GM23338 (cell line): ENCODE data around the gene DHX58. TPM values are rescaled to one million over a fixed set of nuclear protein-coding genes. Genes with fewer than 3 reads are reported as not detected.

Experiments used
- ATAC-seq: fragments of 200-7000 bp; cut with Tn5 transposase; 3 replicates; pipeline ENCODE4 v1.9.1; 2020
- DNase-seq: peaks from one replicate; pipeline ENCODE4 v3.0.0-alpha.2; 2015; ENCODE audit warnings: low spot score
- H2AFZ ChIP-seq: fragments of 200-600 bp; sonication (generic); 2 replicates; pipeline ENCODE4 v1.8.0; 2016; ENCODE audit warnings: antibody characterized with exemption, mild to moderate bottlenecking, moderate library complexity
- H3F3A ChIP-seq: fragments of 200-600 bp; sonication (generic); replicated peaks from 2 replicates; pipeline ENCODE4 v1.8.0; 2017; ENCODE audit warnings: antibody characterized with exemption, mixed run types, low read depth
- H3K27ac ChIP-seq: fragments of 200-600 bp; sonication (generic); 2 replicates; pipeline ENCODE4 v1.6.1; 2016; ENCODE audit warnings: low read depth
- H3K27me3 ChIP-seq: fragments of 200-600 bp; sonication (generic); 2 replicates; pipeline ENCODE4 v1.8.0; 2016; ENCODE audit warnings: mild to moderate bottlenecking, mixed run types, moderate library complexity; ENCODE audit not compliant: insufficient read depth
- H3K36me3 ChIP-seq: fragments of 200-600 bp; sonication (generic); 2 replicates; pipeline ENCODE4 v1.8.0; 2016; ENCODE audit warnings: mild to moderate bottlenecking; ENCODE audit not compliant: insufficient read depth
- H3K4me1 ChIP-seq: fragments of 200-600 bp; sonication (generic); 2 replicates; pipeline ENCODE4 v1.8.0; 2016; ENCODE audit warnings: mild to moderate bottlenecking, moderate library complexity; ENCODE audit not compliant: insufficient read depth
- H3K4me2 ChIP-seq: fragments of 200-600 bp; sonication (generic); 2 replicates; pipeline ENCODE4 v1.7.1; 2017; ENCODE audit warnings: mixed run types
- H3K4me3 ChIP-seq: fragments of 200-600 bp; sonication (generic); 2 replicates; pipeline ENCODE4 v1.6.1; 2016; ENCODE audit warnings: mixed run types
- H3K79me2 ChIP-seq: fragments of 200-600 bp; sonication (generic); replicated peaks from 2 replicates; pipeline ENCODE4 v1.8.0; 2017; ENCODE audit warnings: mild to moderate bottlenecking; ENCODE audit not compliant: insufficient read depth
- H3K9me2 ChIP-seq: fragments of 200-600 bp; sonication (generic); 2 replicates; pipeline ENCODE4 v1.8.0; 2017; ENCODE audit not compliant: insufficient read depth
- H4K20me1 ChIP-seq: fragments of 200-600 bp; sonication (generic); replicated peaks from 2 replicates; pipeline ENCODE4 v1.8.0; 2017; ENCODE audit warnings: mild to moderate bottlenecking; ENCODE audit not compliant: insufficient read depth
- H3K27ac Mint-ChIP-seq: 2 replicates; pipeline ENCODE4 v1.8.0; 2020; ENCODE audit warnings: inconsistent platforms, mild to moderate bottlenecking, moderate library complexity, mixed read lengths
- H3K27me3 Mint-ChIP-seq: 3 replicates; pipeline ENCODE4 v1.8.0; 2022; ENCODE audit warnings: low read depth, mild to moderate bottlenecking, moderate library complexity, mixed read lengths, inconsistent platforms; ENCODE audit not compliant: insufficient read depth, poor library complexity
- H3K36me3 Mint-ChIP-seq: 3 replicates; pipeline ENCODE4 v1.8.0; 2021; ENCODE audit warnings: low read depth, mild to moderate bottlenecking, inconsistent platforms, moderate library complexity, mixed read lengths
- H3K4me1 Mint-ChIP-seq: 3 replicates; pipeline ENCODE4 v1.8.0; 2020; ENCODE audit warnings: mild to moderate bottlenecking, inconsistent platforms, mixed read lengths
- H3K4me3 Mint-ChIP-seq: 3 replicates; pipeline ENCODE4 v1.8.0; 2021; ENCODE audit warnings: moderate library complexity, mild to moderate bottlenecking, inconsistent platforms, mixed read lengths
- H3K9me3 Mint-ChIP-seq: 3 replicates; pipeline ENCODE4 v1.8.0; 2020; ENCODE audit warnings: moderate library complexity, mild to moderate bottlenecking, inconsistent platforms, mixed read lengths
- CREB1 ChIP-seq: fragments of 250-450 bp; sonication (Bioruptor Pico); IDR thresholded peaks from 2 replicates; pipeline ENCODE4 v1.5.0; 2020; ENCODE audit warnings: low read depth, mild to moderate bottlenecking, moderate library complexity
- CTCF ChIP-seq, 2 experiments: fragments of 200-600 bp in 1 of 2; sonication (generic) in 1 of 2; conservative IDR thresholded peaks; 2 replicates each; pipeline versions ENCODE4 v1.5.1 to v1.6.1; 2016 to 2017; ENCODE audit warnings: antibody characterized with exemption in 2 of 2, low read depth in 2 of 2, mild to moderate bottlenecking in 2 of 2, moderate library complexity in 1 of 2
- ETS1 ChIP-seq: IDR thresholded peaks from 2 replicates; pipeline ENCODE4 v1.6.1; 2016; ENCODE audit warnings: antibody characterized with exemption
- EZH2 ChIP-seq: fragments of 200-600 bp; sonication (generic); IDR thresholded peaks from one replicate; pipeline ENCODE4 v1.8.0; 2017; ENCODE audit warnings: antibody characterized with exemption, mild to moderate bottlenecking, low read depth; ENCODE audit not compliant: unreplicated experiment
- EZH2phosphoT487 ChIP-seq: fragments of 200-600 bp; sonication (generic); IDR thresholded peaks from one replicate; pipeline ENCODE4 v1.8.1; 2018; ENCODE audit warnings: antibody characterized with exemption; ENCODE audit not compliant: unreplicated experiment
- JUNB ChIP-seq: IDR thresholded peaks from one replicate; pipeline ENCODE4 v1.6.1; 2016; ENCODE audit warnings: antibody characterized with exemption; ENCODE audit not compliant: unreplicated experiment
- NANOG ChIP-seq: IDR thresholded peaks from 2 replicates; pipeline ENCODE4 v1.6.1; 2016; ENCODE audit warnings: antibody characterized with exemption, borderline replicate concordance
- POLR2AphosphoS5 ChIP-seq: IDR thresholded peaks from 2 replicates; pipeline ENCODE4 v1.6.1; 2016; ENCODE audit warnings: antibody characterized with exemption, low read depth
- REST ChIP-seq: IDR thresholded peaks from one replicate; pipeline ENCODE4 v1.6.1; 2018; ENCODE audit warnings: antibody characterized with exemption; ENCODE audit not compliant: unreplicated experiment
- STAT1 ChIP-seq: IDR thresholded peaks from one replicate; pipeline ENCODE4 v1.6.1; 2016; ENCODE audit warnings: antibody characterized with exemption; ENCODE audit not compliant: unreplicated experiment
- ZNF114 ChIP-seq: fragments of 250-450 bp; sonication (Bioruptor Pico); IDR thresholded peaks from 2 replicates; pipeline ENCODE4 v1.5.0; 2020; ENCODE audit warnings: mild to moderate bottlenecking, moderate library complexity
- ZNF331 ChIP-seq: fragments of 250-450 bp; sonication (Bioruptor Pico); IDR thresholded peaks from 2 replicates; pipeline ENCODE4 v1.5.0; 2020; ENCODE audit warnings: low read depth, mild to moderate bottlenecking, moderate library complexity
- ZNF462 ChIP-seq: fragments of 250-450 bp; sonication (Bioruptor Pico); IDR thresholded peaks from 2 replicates; pipeline ENCODE4 v1.5.0; 2020; ENCODE audit warnings: mild to moderate bottlenecking, moderate library complexity
- polyA plus RNA-seq: library from polyadenylated mRNA; unstranded; fragments of >200 nt; fragmentation: Nextera tagmentation; extraction: Ambion mirVana; gene quantifications from 2 replicates; pipeline ENCODE4 v1.2.1, GENCODE V29; 2016
- total RNA-seq: library from RNA; depleted of rRNA; stranded (reverse); fragments of >200 nt; shearing (Covaris generic); gene quantifications from 2 replicates; pipeline ENCODE4 v1.2.3, GENCODE V29; 2014

DHX58 gene
- total and polyA plus RNA-seq, 2 experiments from 2014 or later: 4.1 to 6.6 TPM

GRCh38 chr17:42061646-42062487 lies 50.6 kb downstream of the DHX58 start:
- ATAC-seq: peak; percentile 50
- peaks cover 12% of the 10 kb centered on the region for H3K27me3 Mint-ChIP-seq
- Histone ChIP-seq H2AFZ (no peak overlapping the region; the same call in 1 of the 2 replicates), H3K27ac (no peak overlapping the region), H3K9me2 (no peaks in the 10 kb centered on the region), H3K4me2 (no peak overlapping the region), H3F3A (0 out of 2 replicates have a peak, but pooled peaks cover 3% of the 10 kb centered on the region), H3K27me3 (no peaks in the 10 kb centered on the region), H4K20me1 (no peaks in the 10 kb centered on the region), H3K4me3 (no peak overlapping the region), H3K36me3 (no peaks in the 10 kb centered on the region), H3K79me2 (no peaks in the 10 kb centered on the region), H3K4me1 (peaks cover 10% of the 10 kb centered on the region; the same call in 1 of the 2 replicates)
- no peaks in the 10 kb centered on the region; the same call in 2 of the 3 replicates for H3K36me3 Mint-ChIP-seq
- H3K9me3 Mint-ChIP-seq: no peaks in the 10 kb centered on the region
- H3K4me1 Mint-ChIP-seq: peaks cover 28% of the 10 kb centered on the region
- no peak overlapping the region for H3K27ac Mint-ChIP-seq
- DNase-seq: no peak
- TF ChIP-seq ZNF331 (no peak), CTCF (conservative IDR thresholded peaks at IDR 0.05; ENCODE audit: low read depth in 2 of 2) (no peak), POLR2AphosphoS5 (no peak), CREB1 (no peak), NANOG (no peak), REST (no peak), JUNB (no peak), ETS1 (no peak), ZNF462 (CRISPR knock-in tag) (no peak), ZNF114 (CRISPR knock-in tag) (no peak), STAT1 (no peak), EZH2 (no peak), EZH2phosphoT487 (no peak)
- no peak overlapping the region for H3K4me3 Mint-ChIP-seq
